GM12878 (cell line): ENCODE data around the gene F12. TPM values are rescaled to one million over a fixed set of nuclear protein-coding genes. Genes with fewer than 3 reads are reported as not detected.

ENCODE experiments used
- ATAC-seq: fragments of 200-7000 bp; cut with Tn5 transposase; 3 replicates; pipeline ENCODE4 v1.9.1; 2020; ENCODE audit warnings: mild to moderate bottlenecking, moderate library complexity
- BruUV-seq: library from RNA; stranded (reverse); fragments of 400-500 nt; replicated peaks from 2 replicates; lab custom pipeline; 2021; lab: Mats Ljungman, UMichigan
- CTCF ChIA-PET: fragments of 300-600 bp; sonication (Branson Sonifier 250); formaldehyde crosslinking; extraction: SDS; loops from one replicate; lab custom pipeline; 2021; ENCODE audit warnings: inconsistent platforms; lab: Yijun Ruan, JAX
- POLR2A ChIA-PET: fragments of 350-600 bp; formaldehyde crosslinking; extraction: SDS; loops from one replicate; lab custom pipeline; 2021; ENCODE audit warnings: inconsistent platforms; lab: Charles Lee
- RAD21 ChIA-PET: fragments of 300-600 bp; sonication (Branson Sonifier 250); formaldehyde crosslinking; loops from one replicate; lab custom pipeline; 2023; ENCODE audit warnings: antibody characterized with exemption; ENCODE audit not compliant: unreplicated experiment; lab: Charles Lee
- SMC1A ChIA-PET: fragments of 300-600 bp; sonication (Branson Sonifier 250); formaldehyde crosslinking; loops from one replicate; lab custom pipeline; 2023; ENCODE audit not compliant: unreplicated experiment, uncharacterized antibody; lab: Charles Lee
- DNase-seq: peaks from one replicate; pipeline ENCODE4 v3.0.0-alpha.2; 2011; ENCODE audit warnings: low read depth, low spot score
- FAIRE-seq: peaks from 3 replicates; lab custom pipeline; 2011; peaks lifted over from hg19 to GRCh38; lab: Jason Lieb, UNC
- H2AFZ ChIP-seq: 2 replicates; pipeline ENCODE4 v1.6.0; 2011; ENCODE audit warnings: low read depth, low read length, control low read depth; ENCODE audit not compliant: control insufficient read depth
- H3K27ac ChIP-seq: 2 replicates; pipeline ENCODE4 v1.5.1; 2011; ENCODE audit warnings: control low read depth; ENCODE audit not compliant: control insufficient read depth, insufficient read depth
- H3K27me3 ChIP-seq, 2 experiments: replicated peaks in 1 of 2; 2 replicates each; pipeline versions ENCODE4 v1.6.0 to v1.6.1; 2011; ENCODE audit warnings: low read length in 1 of 2; ENCODE audit not compliant: control insufficient read depth in 2 of 2, insufficient read depth in 2 of 2
- H3K36me3 ChIP-seq, 2 experiments: 2 replicates each; pipeline ENCODE4 v1.5.1; 2011; ENCODE audit warnings: low read length in 1 of 2; ENCODE audit not compliant: control insufficient read depth in 2 of 2, insufficient read depth in 2 of 2
- H3K4me1 ChIP-seq: 2 replicates; pipeline ENCODE4 v1.6.1; 2011; ENCODE audit warnings: mild to moderate bottlenecking, low read length, moderate library complexity, mixed read lengths; ENCODE audit not compliant: control insufficient read depth, insufficient read depth
- H3K4me2 ChIP-seq: 2 replicates; pipeline ENCODE4 v1.6.0; 2011; ENCODE audit warnings: control low read depth; ENCODE audit not compliant: control insufficient read depth, insufficient read depth
- H3K4me3 ChIP-seq: fragments of 200-600 bp; sonication (generic); 2 replicates; pipeline ENCODE4 v1.5.1; 2016
- H3K79me2 ChIP-seq: 2 replicates; pipeline ENCODE4 v1.6.0; 2011; ENCODE audit warnings: low read length; ENCODE audit not compliant: control insufficient read depth, insufficient read depth
- H3K9ac ChIP-seq: 2 replicates; pipeline ENCODE4 v1.8.0; 2011; ENCODE audit warnings: low read length, control low read depth, mixed read lengths; ENCODE audit not compliant: control insufficient read depth, insufficient read depth
- H3K9me3 ChIP-seq: replicated peaks from 3 replicates; pipeline ENCODE4 v1.5.1; 2011; ENCODE audit warnings: mild to moderate bottlenecking, low read length; ENCODE audit not compliant: control insufficient read depth, insufficient read depth
- H4K20me1 ChIP-seq: 2 replicates; pipeline ENCODE4 v1.6.0; 2011; ENCODE audit not compliant: control insufficient read depth, insufficient read depth
- CBFB ChIP-seq: IDR thresholded peaks from 2 replicates; pipeline ENCODE4 v1.6.1; 2016; ENCODE audit warnings: antibody characterized with exemption, low read depth
- EED ChIP-seq: sonication (generic); IDR thresholded peaks from 2 replicates; pipeline ENCODE4 v1.6.1; 2016; ENCODE audit warnings: antibody characterized with exemption, low read depth
- GATAD2B ChIP-seq: fragments of 450-650 bp; conservative IDR thresholded peaks from 2 replicates; pipeline ENCODE4 v1.6.1; 2017; ENCODE audit warnings: low read depth, mild to moderate bottlenecking, moderate library complexity
- HCFC1 ChIP-seq: fragments of 150-350 bp; IDR thresholded peaks from 2 replicates; pipeline ENCODE4 v1.6.1; 2014; ENCODE audit warnings: low read length
- MEF2A ChIP-seq: IDR thresholded peaks from 2 replicates; pipeline ENCODE4 v1.6.1; 2011; ENCODE audit warnings: low read depth, mild to moderate bottlenecking, low read length, moderate library complexity; ENCODE audit not compliant: insufficient read depth
- NFIC ChIP-seq: IDR thresholded peaks from 2 replicates; pipeline ENCODE4 v1.6.1; 2012; ENCODE audit warnings: low read depth, mild to moderate bottlenecking, inconsistent platforms, low read length, moderate library complexity
- NFYA ChIP-seq: IDR thresholded peaks from 2 replicates; pipeline ENCODE4 v1.6.1; 2011; ENCODE audit warnings: low read depth, mild to moderate bottlenecking, low read length, improper control_type of control experiment, borderline replicate concordance
- NRF1 ChIP-seq: conservative IDR thresholded peaks from 2 replicates; pipeline ENCODE4 v1.6.1; 2011; ENCODE audit warnings: mild to moderate bottlenecking, low read depth, low read length, improper control_type of control experiment
- PAX8 ChIP-seq: fragments of 450-650 bp; IDR thresholded peaks from 2 replicates; pipeline ENCODE4 v1.6.1; 2017; ENCODE audit warnings: mild to moderate bottlenecking, moderate library complexity
- POLR2AphosphoS5 ChIP-seq: IDR thresholded peaks from 2 replicates; pipeline ENCODE4 v1.6.1; 2011; ENCODE audit warnings: mild to moderate bottlenecking, low read length, inconsistent platforms
- RUNX3 ChIP-seq: IDR thresholded peaks from 2 replicates; pipeline ENCODE4 v1.6.1; 2012; ENCODE audit warnings: low read length, inconsistent platforms
- SMARCA5 ChIP-seq: fragments of 450-650 bp; IDR thresholded peaks from 2 replicates; pipeline ENCODE4 v1.6.1; 2017; ENCODE audit warnings: mild to moderate bottlenecking
- SP1 ChIP-seq: IDR thresholded peaks from one replicate; pipeline ENCODE4 v1.6.1; 2011; ENCODE audit warnings: low read depth, low read length
- STAT1 ChIP-seq: fragments of 450-650 bp; conservative IDR thresholded peaks from 2 replicates; pipeline ENCODE4 v1.6.1; 2014; ENCODE audit warnings: antibody characterized with exemption, mild to moderate bottlenecking
- STAT3 ChIP-seq: IDR thresholded peaks from 2 replicates; pipeline ENCODE4 v1.6.1; 2011; ENCODE audit warnings: low read depth, low read length, improper control_type of control experiment
- SUPT20H ChIP-seq: IDR thresholded peaks from 2 replicates; pipeline ENCODE4 v1.6.1; 2011; ENCODE audit warnings: low read depth, mild to moderate bottlenecking, low read length, moderate library complexity, borderline replicate concordance; ENCODE audit not compliant: control insufficient read depth
- TBL1XR1 ChIP-seq: IDR thresholded peaks from 2 replicates; pipeline ENCODE4 v1.6.1; 2012; ENCODE audit warnings: low read depth, low read length, improper control_type of control experiment
- USF1 ChIP-seq: IDR thresholded peaks from 2 replicates; pipeline ENCODE4 v1.6.1; 2011; ENCODE audit warnings: borderline replicate concordance, low read depth, mild to moderate bottlenecking, moderate library complexity, mixed read lengths, low read length; ENCODE audit not compliant: insufficient read depth; ENCODE audit errors: extremely low read length
- YY1 ChIP-seq: IDR thresholded peaks from 2 replicates; pipeline ENCODE4 v1.6.1; 2011; ENCODE audit warnings: low read depth, mild to moderate bottlenecking, low read length
- WGBS: methylation state at CpG from one replicate; pipeline ENCODE4 v1.1.6; 2016; ENCODE audit warnings: low lambda C conversion rate; ENCODE audit not compliant: insufficient replicate concordance, insufficient coverage; ENCODE audit errors: missing lambda C conversion rate; 5-methylcytosine and 5-hydroxymethylcytosine counted together
- in situ Hi-C: fragments of 300-500 bp; cut with MboI; formaldehyde crosslinking; loops from 9 replicates; pipeline ENCODE4 v1.14.3; 2018; ENCODE audit warnings: mixed read lengths
- intact Hi-C: fragments of 100-400 bp; cut with micrococcal nuclease; formaldehyde crosslinking; loops from one replicate; pipeline ENCODE4 v1.14.2; 2022; ENCODE audit not compliant: unreplicated experiment
- polyA plus RNA-seq, 11 experiments: library from polyadenylated mRNA; depleted of rRNA in 4 of 11; unstranded in 6 of 11; stranded (reverse) in 5 of 11; fragments of >200 nt; fragmentation: Nextera tagmentation in 4 of 11; fragmentation: Illumina TruSeq in 1 of 11; extraction: Ambion mirVana in 4 of 11; extraction: Trizol in 1 of 11; gene quantifications; 1 replicate in 1 of 11; 2 replicates in 10 of 11; pipeline versions ENCODE4 v1.2.1 to v1.2.3, GENCODE V29; 2011 to 2016; ENCODE audit warnings: inconsistent platforms in 2 of 11, missing spikeins in 2 of 11, low read depth in 1 of 11
- total RNA-seq, 4 experiments: library from RNA; depleted of rRNA in 3 of 4; stranded (reverse); fragments of >200 nt in 3 of 4; fragmentation: Illumina TruSeq in 1 of 4; extraction: Trizol in 1 of 4; gene quantifications; 2 replicates each; pipeline versions ENCODE4 v1.2.1 to v1.2.3, GENCODE V29; 2013 to 2021
- TF ChIP-seq, protein P1 (sequence below): IDR thresholded peaks from 2 replicates; pipeline ENCODE4 v1.6.1; 2011; ENCODE audit warnings: low read depth, low read length, improper control_type of control experiment, borderline replicate concordance
- TF ChIP-seq, protein P2 (sequence below): fragments of 450-650 bp; IDR thresholded peaks from 2 replicates; pipeline ENCODE4 v1.6.1; 2017; ENCODE audit warnings: antibody characterized with exemption, mild to moderate bottlenecking, moderate library complexity

Gene F12
- total and polyA plus RNA-seq, 10 of the 15 experiments (the other 5 are each of a cell fraction or from before 2014, with no cell fraction given) = 0.25 to 11.3 (median 5.5) TPM

DNA sequence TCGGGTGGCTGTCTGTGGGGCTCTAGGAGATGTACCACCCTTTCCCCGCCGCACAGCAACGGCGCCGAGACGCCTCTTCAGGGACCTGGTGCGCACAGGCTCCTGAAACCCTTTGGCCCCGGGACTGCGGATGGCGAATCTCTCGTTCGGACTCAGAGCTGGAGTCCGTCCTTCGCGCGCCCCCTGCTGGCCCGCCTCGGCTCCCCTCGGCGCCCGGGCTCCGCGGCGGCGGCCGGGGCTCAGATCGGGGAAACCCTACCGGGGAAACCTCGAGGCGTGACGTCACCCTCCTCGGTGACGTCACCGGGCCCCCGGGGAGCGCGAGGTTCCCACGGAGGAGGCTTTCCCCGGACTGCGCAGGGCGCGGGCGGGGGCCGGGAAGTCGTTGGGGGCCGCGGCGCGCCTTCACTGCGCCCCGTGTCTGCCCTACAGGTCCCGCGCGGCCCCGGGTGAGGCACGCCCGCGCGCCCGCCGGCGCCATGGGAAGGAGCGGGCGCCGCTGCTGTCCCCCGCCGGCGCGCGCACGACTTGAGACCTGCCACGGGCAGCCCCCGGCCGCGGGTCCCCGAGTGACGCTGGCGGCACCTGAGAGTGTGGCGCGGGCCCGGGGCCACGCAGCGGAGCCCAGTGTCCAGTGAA lies 45.2 kb upstream of the F12 start:
- Histone ChIP-seq H3K27me3 (no peaks in the 10 kb centered on the region), H3K9me3 (no peaks in the 10 kb centered on the region), H3K4me3 (peak overlapping the region; percentile 82), H3K4me2 (peak overlapping the region; percentile 98), H3K9ac (peak overlapping the region; percentile 61; the same call in 1 of the 2 replicates), H2AFZ (peak overlapping the region; percentile 64), H3K36me3 (no peaks in the 10 kb centered on the region), H3K4me1 (peaks cover 11% of the 10 kb centered on the region), H4K20me1 (no peaks in the 10 kb centered on the region), H3K27ac (peak overlapping the region; percentile 67), H3K79me2 (no peaks in the 10 kb centered on the region; the same call in 1 of the 2 replicates)
- DNase-seq = no peak
- BruUV-seq = no TSS peak
- ChIA-PET SMC1A (interaction anchor here (0.6 to 5.1 kb wide), 10 partner anchors 10 to 136 kb away, joined by 3 to 92 read pairs (median 10); partner anchors contain the start of genes F12, GRK6, PDLIM7 and PFN3), RAD21 (interaction anchor here (1.0 to 13.5 kb wide), 17 partner anchors 9 to 138 kb away, joined by 3 to 291 read pairs (median 8); partner anchors contain the start of genes DOK3, F12, GRK6 and PDLIM7), POLR2A (interaction anchor here (0.8 to 13.6 kb wide), 14 partner anchors 10 to 153 kb away, joined by 3 to 358 read pairs (median 6); partner anchors contain the start of genes GRK6, MXD3 and PDLIM7), CTCF (interaction anchor here (0.5 to 16.4 kb wide), 28 partner anchors 10 to 341 kb away, joined by 3 to 391 read pairs (median 6); partner anchors contain the start of genes DOK3, GRK6, LMAN2 and MXD3)
- ATAC-seq = peak; percentile 68
- peak; percentile 83 for FAIRE-seq
- WGBS = under 1% methylated on average over 56 of the region's 84 CpGs
- intact Hi-C loops (loop anchor here (1.0 to 2.0 kb wide), 4 partner anchors 28 to 64 kb away; partner anchors contain the start of gene GRK6), in situ Hi-C loops (no loop called here)
- no peak for TF ChIP-seq SUPT20H
- peak; percentile 99 for TF ChIP-seq TBL1XR1
- TF ChIP-seq NFYA = no peak
- no peak for TF ChIP-seq EED
- no peak for TF ChIP-seq POLR2AphosphoS5
- no peak for TF ChIP-seq CBFB
- TF ChIP-seq PAX8 = no peak
- TF ChIP-seq, protein P1, sequence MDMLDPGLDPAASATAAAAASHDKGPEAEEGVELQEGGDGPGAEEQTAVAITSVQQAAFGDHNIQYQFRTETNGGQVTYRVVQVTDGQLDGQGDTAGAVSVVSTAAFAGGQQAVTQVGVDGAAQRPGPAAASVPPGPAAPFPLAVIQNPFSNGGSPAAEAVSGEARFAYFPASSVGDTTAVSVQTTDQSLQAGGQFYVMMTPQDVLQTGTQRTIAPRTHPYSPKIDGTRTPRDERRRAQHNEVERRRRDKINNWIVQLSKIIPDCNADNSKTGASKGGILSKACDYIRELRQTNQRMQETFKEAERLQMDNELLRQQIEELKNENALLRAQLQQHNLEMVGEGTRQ = no peak
- no peak for TF ChIP-seq HCFC1
- TF ChIP-seq STAT3 = no peak
- TF ChIP-seq NRF1 = no peak
- TF ChIP-seq SP1 = no peak
- peak; percentile 77 for TF ChIP-seq YY1
- TF ChIP-seq USF1 = no peak
- no peak for TF ChIP-seq STAT1
- no peak for TF ChIP-seq RUNX3
- TF ChIP-seq MEF2A = peak; percentile 76
- TF ChIP-seq SMARCA5 = peak; percentile 67; the same call in 1 of the 2 replicates
- peak; percentile 98 for TF ChIP-seq GATAD2B
- no peak for TF ChIP-seq NFIC
- TF ChIP-seq, protein P2, sequence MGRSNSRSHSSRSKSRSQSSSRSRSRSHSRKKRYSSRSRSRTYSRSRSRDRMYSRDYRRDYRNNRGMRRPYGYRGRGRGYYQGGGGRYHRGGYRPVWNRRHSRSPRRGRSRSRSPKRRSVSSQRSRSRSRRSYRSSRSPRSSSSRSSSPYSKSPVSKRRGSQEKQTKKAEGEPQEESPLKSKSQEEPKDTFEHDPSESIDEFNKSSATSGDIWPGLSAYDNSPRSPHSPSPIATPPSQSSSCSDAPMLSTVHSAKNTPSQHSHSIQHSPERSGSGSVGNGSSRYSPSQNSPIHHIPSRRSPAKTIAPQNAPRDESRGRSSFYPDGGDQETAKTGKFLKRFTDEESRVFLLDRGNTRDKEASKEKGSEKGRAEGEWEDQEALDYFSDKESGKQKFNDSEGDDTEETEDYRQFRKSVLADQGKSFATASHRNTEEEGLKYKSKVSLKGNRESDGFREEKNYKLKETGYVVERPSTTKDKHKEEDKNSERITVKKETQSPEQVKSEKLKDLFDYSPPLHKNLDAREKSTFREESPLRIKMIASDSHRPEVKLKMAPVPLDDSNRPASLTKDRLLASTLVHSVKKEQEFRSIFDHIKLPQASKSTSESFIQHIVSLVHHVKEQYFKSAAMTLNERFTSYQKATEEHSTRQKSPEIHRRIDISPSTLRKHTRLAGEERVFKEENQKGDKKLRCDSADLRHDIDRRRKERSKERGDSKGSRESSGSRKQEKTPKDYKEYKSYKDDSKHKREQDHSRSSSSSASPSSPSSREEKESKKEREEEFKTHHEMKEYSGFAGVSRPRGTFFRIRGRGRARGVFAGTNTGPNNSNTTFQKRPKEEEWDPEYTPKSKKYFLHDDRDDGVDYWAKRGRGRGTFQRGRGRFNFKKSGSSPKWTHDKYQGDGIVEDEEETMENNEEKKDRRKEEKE = 0 out of 2 replicates have a peak, but pooled peaks have one; percentile 69
